K562 (cell line): ENCODE measurements around the gene HLA-DMB. TPM values are rescaled to one million over a fixed set of nuclear protein-coding genes. Genes with fewer than 3 reads are reported as not detected.

Source experiments
- CREB3 ChIP-seq: fragments of 450-650 bp; conservative IDR thresholded peaks from 2 replicates; pipeline ENCODE4 v1.6.1; 2016; ENCODE audit warnings: missing genetic modification characterization, low read depth, mild to moderate bottlenecking, missing compliant biosample characterization, moderate library complexity
- CTCF ChIP-seq, 3 experiments: IDR thresholded peaks in 2 of 3; conservative IDR thresholded peaks in 1 of 3; 2 replicates each; pipeline ENCODE4 v1.5.1; 2011 to 2012; ENCODE audit warnings: low read length in 3 of 3, mild to moderate bottlenecking in 3 of 3, control low read depth in 2 of 3, improper control_type of control experiment in 1 of 3, inconsistent platforms in 1 of 3, low read depth in 1 of 3, mixed read lengths in 1 of 3, moderate library complexity in 1 of 3; ENCODE audit not compliant: insufficient read depth in 2 of 3
- ID3 ChIP-seq, 2 experiments: fragments of 250-450 bp in 1 of 2; fragments of 450-650 bp in 1 of 2; sonication (Bioruptor Pico) in 1 of 2; IDR thresholded peaks; 2 replicates each; pipeline versions ENCODE4 v1.6.1 to v1.8.0; 2016 to 2021; ENCODE audit warnings: mild to moderate bottlenecking in 2 of 2, moderate library complexity in 2 of 2, missing compliant biosample characterization in 1 of 2, missing genetic modification characterization in 1 of 2
- KLF6 ChIP-seq: fragments of 250-450 bp; sonication (Bioruptor Pico); IDR thresholded peaks from 2 replicates; pipeline ENCODE4 v1.4.0; 2020; ENCODE audit warnings: mild to moderate bottlenecking, moderate library complexity, borderline replicate concordance
- L3MBTL2 ChIP-seq: fragments of 450-650 bp; IDR thresholded peaks from 2 replicates; pipeline ENCODE4 v1.6.1; 2016; ENCODE audit warnings: mild to moderate bottlenecking, moderate library complexity
- MAFG ChIP-seq: fragments of 450-650 bp; conservative IDR thresholded peaks from 2 replicates; pipeline ENCODE4 v1.6.1; 2016; ENCODE audit warnings: missing genetic modification characterization, missing compliant biosample characterization
- MAFK ChIP-seq: IDR thresholded peaks from 2 replicates; pipeline ENCODE4 v1.6.1; 2011; ENCODE audit warnings: low read length, improper control_type of control experiment
- MLLT1 ChIP-seq, 2 experiments: fragments of 450-650 bp; IDR thresholded peaks; 2 replicates each; pipeline ENCODE4 v1.6.1; 2016
- MYC ChIP-seq, 2 experiments: fragments of 250-450 bp in 1 of 2; sonication (Bioruptor Pico) in 1 of 2; IDR thresholded peaks; 2 replicates each; pipeline versions ENCODE4 v1.5.1 to v1.6.1; 2012 to 2021; ENCODE audit warnings: low read depth in 2 of 2, borderline replicate concordance in 1 of 2, improper control_type of control experiment in 1 of 2, low read length in 1 of 2, mild to moderate bottlenecking in 1 of 2, moderate library complexity in 1 of 2
- POLR2B ChIP-seq: fragments of 450-650 bp; IDR thresholded peaks from 2 replicates; pipeline ENCODE4 v1.6.1; 2018; ENCODE audit warnings: low read depth; ENCODE audit not compliant: partially characterized antibody
- PRDM10 ChIP-seq: fragments of 450-650 bp; IDR thresholded peaks from 2 replicates; pipeline ENCODE4 v1.6.1; 2018; ENCODE audit not compliant: partially characterized antibody
- RBBP5 ChIP-seq: fragments of 200-600 bp; sonication (generic); IDR thresholded peaks from 2 replicates; pipeline ENCODE4 v1.6.1; 2012; ENCODE audit warnings: borderline replicate concordance, mild to moderate bottlenecking, low read length, control low read depth, inconsistent platforms; ENCODE audit not compliant: insufficient read depth, poor library complexity, severe bottlenecking
- ZNF175 ChIP-seq: fragments of 200-800 bp; sonication (Bioruptor generic); IDR thresholded peaks from 2 replicates; pipeline ENCODE4 v1.6.1; 2016; ENCODE audit warnings: low read depth, mild to moderate bottlenecking, missing genetic modification characterization, missing compliant biosample characterization
- ZNF232 ChIP-seq: sonication (generic); formaldehyde crosslinking; IDR thresholded peaks from 2 replicates; pipeline ENCODE4 v1.8.0; 2022; ENCODE audit warnings: mild to moderate bottlenecking, missing genetic modification reagents
- ZNF511 ChIP-seq: sonication (generic); formaldehyde crosslinking; IDR thresholded peaks from 2 replicates; pipeline ENCODE4 v1.8.0; 2022; ENCODE audit warnings: mild to moderate bottlenecking, missing genetic modification reagents
- polyA plus RNA-seq, 8 experiments: library from polyadenylated mRNA; depleted of rRNA in 4 of 8; stranded (reverse) in 5 of 8; unstranded in 3 of 8; fragments of >200 nt; fragmentation: Nextera tagmentation in 2 of 8; fragmentation: Illumina TruSeq in 1 of 8; extraction: Ambion mirVana in 2 of 8; extraction: Trizol in 1 of 8; gene quantifications; 2 replicates each; pipeline versions ENCODE4 v1.2.1 to v1.2.3, GENCODE V29; 2011 to 2014; ENCODE audit warnings: inconsistent platforms in 1 of 8, missing spikeins in 1 of 8
- total RNA-seq, 7 experiments: library from RNA; depleted of rRNA in 6 of 7; stranded (reverse); fragments of >200 nt in 6 of 7; fragmentation: Illumina TruSeq in 2 of 7; extraction: Trizol in 2 of 7; gene quantifications; 2 replicates each; pipeline versions ENCODE4 v1.2.1 to v1.2.3, GENCODE V29; 2011 to 2021; ENCODE audit warnings: low replicate concordance in 1 of 7

Gene HLA-DMB
- total and polyA plus RNA-seq, 9 of the 15 experiments (the other 6 are each of a cell fraction or from before 2014, with no cell fraction given) = 0.38 TPM; not detected in 8

- TF ChIP-seq MYC (IDR thresholded peaks at IDR 0.05; ENCODE audit: low read depth, low read length) (peak; percentile 85), MYC (CRISPR knock-in tag; IDR thresholded peaks at IDR 0.05; ENCODE audit: borderline replicate concordance, low read depth) (no peak; the same call in 1 of the 2 replicates), ZNF511 (CRISPR knock-in tag) (no peak), CREB3 (0 out of 2 replicates have a peak, but pooled peaks have one; percentile 13), MAFK (peak; percentile 93), ZNF175 (CRISPR knock-in tag) (peak; percentile 74; the same call in 1 of the 2 replicates), PRDM10 (peak; percentile 28), POLR2B (peak; percentile 55), ZNF232 (CRISPR knock-in tag) (no peak; the same call in 1 of the 2 replicates), ID3 (CRISPR knock-in tag; IDR thresholded peaks at IDR 0.05) (no peak), ID3 (tag; IDR thresholded peaks at IDR 0.05) (peak; percentile 93), CTCF (IDR thresholded peaks at IDR 0.05 in 2 of 3, conservative IDR thresholded peaks at IDR 0.05 in 1 of 3; ENCODE audit: insufficient read depth in 2 of 3, low read depth in 1 of 3, low read length in 3 of 3) (peak in 2 of 3 experiments; percentile 45 to 52; a peak in 4 of 6 replicates), MAFG (tag) (peak; percentile 99), L3MBTL2 (peak; percentile 78), RBBP5 (peak; percentile 50), MLLT1 (IDR thresholded peaks at IDR 0.05) (peak; percentile 24 to 68; a peak in 3 of 4 replicates), KLF6 (peak; percentile 33; the same call in 1 of the 2 replicates)
These were observed 29.0 kb upstream of the HLA-DMB start (continued) for GRCh38 chr6:32969685-32970412.
